Stimulated activated CD8-positive, alpha-beta memory T cell treated with anti-CD3 and anti-CD28 coated beads, Interleukin-15, amount 100 ng/mL, for 1 hour (primary cell): ENCODE measurements around the gene RECK.
"Not testable (repeated sequence)": the region's sequence is repeated elsewhere in the genome, so short reads cannot be mapped to it uniquely, and the experiment has no call there.

Experiments
- DNase-seq: peaks from one replicate; pipeline ENCODE4 v3.0.0-alpha.2; 2020; ENCODE audit warnings: low read depth

Gene RECK

DNA sequence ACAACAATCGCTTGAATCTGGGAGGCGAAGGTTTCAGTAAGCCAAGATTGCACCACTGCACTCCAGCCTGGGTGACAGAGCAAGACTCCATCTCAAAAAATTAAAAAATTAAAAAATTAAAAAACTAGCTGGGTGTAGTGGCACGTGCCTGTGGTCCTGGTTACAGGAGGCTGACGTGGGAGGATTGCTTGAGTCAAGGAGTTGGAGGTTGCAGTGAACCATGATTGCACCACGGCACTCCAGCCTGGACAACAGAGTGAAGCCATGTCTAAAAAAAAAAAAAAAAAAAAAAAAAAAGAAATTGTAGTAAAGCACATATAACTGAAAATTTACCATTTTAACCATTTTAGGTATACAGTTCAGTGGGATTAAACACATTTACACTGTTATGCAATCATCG lies 119.4 kb downstream of the RECK start:
- DNase-seq, result no peak

DNA sequence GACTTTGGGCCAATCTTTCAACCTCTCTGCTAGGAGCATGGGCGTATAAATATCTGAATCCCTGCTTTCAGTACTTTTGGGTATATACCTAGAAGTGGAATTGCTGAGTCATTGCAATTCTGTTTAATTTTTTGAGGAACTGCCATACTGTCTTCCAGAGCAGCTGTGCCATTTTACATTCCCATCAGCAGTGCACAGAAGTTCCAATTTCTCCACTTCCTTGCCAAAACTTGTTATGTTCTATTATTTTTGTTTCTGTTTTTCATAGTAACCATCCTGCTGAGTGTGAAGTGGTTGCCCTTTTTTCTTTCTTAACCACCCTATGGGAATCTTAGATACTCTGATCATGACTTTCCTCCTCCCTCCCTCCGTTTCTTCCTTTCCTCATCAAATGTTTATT lies 121.4 kb downstream of the RECK start:
- no peak for DNase-seq

DNA sequence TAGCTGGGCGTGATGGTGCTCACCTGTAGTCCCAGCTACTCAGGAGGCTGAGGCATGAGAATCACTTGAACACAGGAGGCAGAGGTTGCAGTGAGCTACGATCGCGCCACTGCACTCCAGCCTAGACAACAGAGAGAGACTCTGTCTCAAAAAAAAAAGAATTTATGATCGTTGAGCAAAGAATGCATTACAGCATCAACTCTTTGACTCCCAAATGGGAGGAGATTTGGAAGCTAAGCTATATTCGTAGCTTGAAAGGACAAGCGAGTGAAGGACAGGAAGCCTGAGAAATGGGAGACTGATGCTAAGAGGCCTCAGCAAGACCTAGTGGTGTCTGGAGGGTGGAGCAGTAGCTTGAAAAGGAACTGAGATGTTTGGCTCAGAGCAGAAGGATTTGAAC lies 122.2 kb downstream of the RECK start:
- no peak for DNase-seq

DNA sequence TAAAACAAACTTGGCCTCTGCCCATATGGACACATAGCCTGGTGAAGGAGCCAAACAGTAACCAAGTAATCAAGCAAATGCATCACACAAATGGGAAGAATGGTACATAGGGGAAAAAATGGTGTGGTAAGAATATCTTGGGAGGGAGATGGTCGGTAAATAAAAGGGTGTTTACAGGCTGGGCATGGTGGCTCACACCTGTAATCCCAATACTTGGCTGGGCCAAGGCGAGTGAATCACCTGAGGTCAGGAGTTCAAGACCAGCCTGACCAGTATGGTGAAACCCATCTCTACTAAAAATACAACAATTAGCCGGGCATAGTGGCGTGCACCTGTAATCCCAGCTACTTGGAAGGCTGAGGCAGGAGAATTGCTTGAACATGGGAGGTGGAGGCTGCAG lies 122.8 kb downstream of the RECK start:
- not testable (repeated sequence) for DNase-seq

DNA sequence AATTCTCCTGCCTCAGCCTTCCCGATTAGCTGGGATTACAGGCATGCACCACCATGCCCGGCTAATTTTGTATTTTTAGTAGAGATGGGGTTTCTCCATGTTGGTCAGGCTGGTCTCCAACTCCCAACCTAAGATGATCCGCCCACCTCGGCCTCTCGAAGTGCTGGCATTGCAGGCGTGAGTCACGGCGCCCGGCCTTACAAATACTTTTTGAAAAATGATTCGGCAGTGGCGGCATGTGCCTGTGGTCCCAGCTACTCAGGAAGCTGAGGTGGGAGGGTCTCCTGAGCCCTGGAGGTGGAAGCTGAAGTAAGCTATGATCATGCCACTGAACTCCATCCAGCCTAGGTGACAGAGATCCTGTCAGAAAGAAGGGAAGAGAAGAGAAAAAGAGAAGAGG lies 123.4 kb downstream of the RECK start:
- DNase-seq, result not testable (repeated sequence)

DNA sequence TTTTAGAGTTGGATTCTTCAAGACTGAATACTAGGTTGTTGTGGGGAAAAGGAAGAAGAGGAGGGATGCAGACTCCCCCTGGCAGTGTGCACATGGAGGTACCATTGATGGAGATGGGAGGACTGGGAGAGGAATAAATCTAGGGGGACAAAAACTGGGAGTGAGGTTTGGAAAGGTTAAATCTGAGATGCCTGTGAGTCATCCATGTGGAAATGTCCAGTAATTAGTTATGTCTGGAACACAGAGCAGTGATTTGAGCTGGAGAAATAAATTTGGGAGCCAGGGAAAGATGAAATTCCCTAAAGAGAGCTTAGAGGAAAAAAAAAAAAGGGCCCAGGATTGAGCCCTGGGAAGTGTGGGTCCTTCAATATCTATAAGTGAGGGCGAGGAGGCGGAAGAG lies 124.5 kb downstream of the RECK start:
- no peak for DNase-seq

DNA sequence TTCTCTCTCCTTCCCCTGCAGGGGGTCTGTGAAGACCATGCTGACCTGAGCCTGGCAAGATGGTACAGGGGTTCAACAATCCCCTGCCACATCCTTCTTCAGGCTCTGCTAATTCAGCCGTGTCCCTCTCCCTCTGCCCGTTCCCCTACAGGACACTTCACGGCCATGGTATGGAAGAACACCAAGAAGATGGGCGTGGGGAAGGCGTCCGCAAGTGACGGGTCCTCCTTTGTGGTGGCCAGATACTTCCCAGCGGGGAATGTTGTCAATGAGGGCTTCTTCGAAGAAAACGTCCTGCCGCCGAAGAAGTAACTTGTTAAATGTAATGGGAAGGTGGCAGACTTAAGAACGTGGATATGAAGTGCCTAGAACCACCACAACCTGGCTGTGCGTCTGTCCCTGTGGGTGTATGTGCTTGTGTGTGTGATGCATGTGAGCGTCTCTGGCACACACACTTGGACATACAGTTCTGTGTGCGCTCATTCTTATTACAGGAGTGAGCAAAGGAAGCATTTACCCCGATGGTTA lies 125.6 kb downstream of the RECK start:
- DNase-seq, result no peak

DNA sequence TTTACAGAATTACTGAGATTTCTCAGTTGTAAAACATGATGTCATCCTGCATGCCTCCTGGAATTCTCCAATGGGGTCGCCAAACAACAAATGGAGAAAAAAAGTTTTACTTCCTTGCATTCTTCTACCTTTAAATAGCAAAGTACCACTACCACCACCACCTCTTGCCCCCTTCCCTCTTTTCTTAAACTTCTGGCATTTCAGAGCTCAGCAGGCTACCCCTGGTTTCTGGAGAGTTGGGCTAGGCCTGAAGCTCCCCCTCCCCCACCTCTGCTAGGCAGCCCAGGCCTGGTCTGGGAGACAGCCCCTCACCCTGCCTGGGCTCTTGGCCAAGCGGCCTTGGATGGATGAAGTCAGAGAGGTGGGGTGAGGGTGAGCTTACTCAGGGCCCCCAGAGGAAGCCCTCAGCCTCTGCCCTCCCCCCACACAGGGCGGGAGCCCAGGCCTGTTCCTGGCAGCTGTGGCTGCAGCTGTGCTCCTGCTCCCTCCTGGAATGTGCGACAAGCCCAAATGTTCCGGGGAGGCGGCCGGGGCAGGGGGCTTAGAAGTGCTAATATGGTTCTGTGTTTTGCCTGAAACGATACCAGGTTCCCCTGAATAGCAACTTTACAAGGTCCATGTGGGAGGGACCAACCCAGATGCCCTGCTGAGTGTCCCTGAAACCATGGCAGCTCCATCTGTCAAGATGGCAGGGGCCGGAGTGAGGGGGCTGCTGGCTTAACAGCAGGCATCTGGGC lies 126.5 kb downstream of the RECK start:
- no peak for DNase-seq

DNA sequence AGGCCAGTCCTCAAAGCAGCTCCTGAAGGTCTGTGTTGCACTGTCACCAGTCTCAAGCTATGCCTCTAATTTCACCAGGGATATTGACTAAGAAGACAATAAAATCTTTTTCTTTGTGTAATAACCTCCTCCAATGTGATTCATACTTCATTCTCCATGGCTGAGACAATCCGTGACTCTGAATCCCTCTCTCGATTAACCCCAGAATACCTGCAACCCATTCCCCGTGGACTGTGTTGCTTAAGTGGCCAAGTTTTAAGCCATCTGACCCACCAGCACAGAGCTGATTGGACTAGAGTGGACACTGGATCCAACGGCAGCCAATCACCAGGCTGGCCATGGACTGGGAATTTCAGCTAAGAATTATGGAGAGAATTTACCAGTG lies 127.1 kb downstream of the RECK start:
- no peak for DNase-seq

DNA sequence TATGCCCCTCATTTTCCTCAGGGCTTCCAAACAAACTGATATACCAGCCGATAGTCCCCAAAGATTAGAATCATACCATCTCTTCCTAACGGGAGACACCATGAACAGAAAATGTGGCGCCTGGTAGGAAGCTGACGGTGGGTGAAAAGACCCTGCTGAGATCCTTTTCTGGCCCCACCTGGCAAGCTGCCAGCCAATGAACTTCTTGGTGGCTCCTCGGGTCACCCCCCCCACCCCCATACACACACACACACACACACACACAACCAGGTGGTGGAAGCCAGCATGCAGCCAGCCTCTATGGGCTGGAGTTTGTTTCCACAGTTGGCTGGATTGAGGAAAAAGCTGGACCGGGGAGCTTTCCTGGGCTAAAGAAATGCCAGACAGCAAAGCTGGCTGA lies 127.7 kb downstream of the RECK start:
- DNase-seq, result no peak

DNA sequence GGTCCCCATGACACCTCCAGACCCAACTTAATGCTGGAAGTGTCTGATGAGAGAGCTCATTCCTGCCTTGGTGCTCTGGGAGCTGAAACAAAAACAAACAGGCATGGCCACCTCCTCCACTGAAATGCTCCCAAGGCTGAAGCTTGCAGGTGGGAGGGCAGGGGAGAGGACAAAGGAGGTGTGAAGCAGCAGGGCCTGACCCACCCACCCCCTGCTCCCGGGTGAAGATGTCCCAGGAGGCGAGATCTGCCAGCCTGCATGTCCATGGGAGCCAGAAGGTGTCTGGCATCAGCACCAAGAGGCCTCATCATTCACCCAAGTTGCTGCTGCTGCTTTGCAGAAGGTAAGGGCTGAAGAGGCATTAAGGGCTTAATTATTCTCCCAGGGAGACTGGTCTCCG lies 128.3 kb downstream of the RECK start:
- DNase-seq, result no peak

DNA sequence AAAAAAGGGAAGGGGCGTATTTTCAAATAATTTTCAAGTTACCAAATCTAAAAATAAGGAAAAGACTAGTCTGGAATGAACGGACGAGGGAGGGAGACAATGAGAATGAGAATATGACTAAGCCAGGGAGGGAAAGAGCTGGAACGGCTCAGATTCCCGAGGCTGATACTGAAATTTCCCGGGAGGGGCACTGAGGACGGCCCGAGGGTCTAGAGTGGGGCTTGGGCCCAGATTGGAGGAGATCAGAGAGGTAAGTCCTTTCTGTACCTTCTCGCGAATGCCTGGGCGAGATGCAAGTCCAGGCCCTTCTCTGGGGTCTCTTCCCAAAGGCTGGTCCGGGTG lies 129.1 kb downstream of the RECK start:
- no peak for DNase-seq

DNA sequence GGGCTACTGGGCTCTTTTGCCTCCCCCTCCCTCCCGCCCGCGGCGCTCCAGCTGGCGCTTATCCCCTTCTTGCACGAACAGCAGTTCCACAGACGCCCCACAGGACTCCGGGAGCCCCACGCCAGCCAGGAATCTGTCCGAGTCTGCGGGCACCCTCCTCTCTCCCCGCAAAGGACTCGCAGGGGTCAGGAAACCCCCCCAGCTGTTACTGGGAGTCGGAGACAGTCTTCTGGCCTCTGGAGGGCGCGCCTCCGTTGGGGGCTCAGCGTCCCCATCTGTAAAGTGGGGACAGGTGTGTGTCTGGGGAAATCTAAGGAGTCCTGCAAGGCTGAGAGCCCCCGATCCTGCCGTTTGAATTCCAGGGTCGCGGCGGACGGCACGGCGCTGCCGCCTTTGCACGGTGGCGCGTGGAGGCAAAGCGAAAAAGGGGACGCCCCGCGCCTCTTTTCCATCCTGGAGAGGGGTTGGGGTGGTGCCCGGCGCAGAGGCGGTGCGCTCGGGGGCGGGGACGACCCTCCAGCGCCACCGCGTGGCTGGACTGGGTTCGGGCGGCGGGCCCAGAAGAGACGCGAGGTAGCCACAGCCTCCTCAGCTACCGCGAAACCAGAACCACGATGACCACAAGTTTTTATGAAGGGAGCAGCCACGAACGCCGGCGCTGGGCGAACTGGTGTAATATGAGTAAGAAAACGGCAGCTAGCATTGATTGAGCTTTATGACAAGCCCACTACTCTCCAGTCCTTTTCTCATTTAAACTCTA lies 129.6 kb downstream of the RECK start:
- DNase-seq, result peak; percentile 67

DNA sequence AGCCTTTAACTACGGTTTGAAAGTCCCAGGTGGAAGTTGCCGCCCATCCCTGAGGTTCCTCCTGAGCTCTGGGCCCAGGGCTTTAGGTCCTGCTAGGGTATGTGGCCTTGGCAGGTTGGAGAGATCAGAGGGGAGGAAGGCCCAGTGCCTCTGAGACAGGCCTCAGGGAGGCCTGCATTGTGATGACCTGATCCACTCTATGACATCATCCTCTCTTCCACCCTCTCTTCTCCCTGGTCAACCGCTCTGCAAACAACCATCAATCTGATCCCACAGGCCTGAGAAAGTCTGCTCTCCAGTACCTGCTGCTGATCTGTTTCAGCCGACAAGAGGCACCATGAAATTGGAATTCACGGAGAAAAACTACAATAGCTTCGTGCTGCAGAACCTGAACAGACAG lies 132.5 kb downstream of the RECK start, which contains the start of gene CCIN:
TSS of gene CCIN (plus strand) at position 223 of the 400 bp plus-strand sequence. CDS start at position 338, 115 bp downstream.
- DNase-seq, result no peak

DNA sequence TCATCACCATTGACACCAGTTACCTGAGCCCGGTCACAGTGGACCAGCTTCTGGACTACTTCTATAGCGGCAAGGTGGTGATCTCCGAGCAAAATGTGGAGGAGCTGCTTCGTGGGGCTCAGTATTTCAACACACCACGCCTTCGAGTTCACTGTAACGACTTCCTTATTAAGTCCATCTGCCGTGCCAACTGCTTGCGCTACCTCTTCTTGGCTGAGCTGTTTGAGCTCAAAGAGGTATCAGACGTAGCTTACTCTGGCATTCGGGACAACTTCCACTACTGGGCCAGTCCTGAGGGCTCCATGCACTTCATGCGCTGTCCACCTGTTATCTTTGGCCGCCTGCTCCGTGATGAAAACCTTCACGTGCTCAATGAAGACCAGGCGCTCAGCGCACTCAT lies 133.0 kb downstream of the RECK start:
- no peak for DNase-seq

DNA sequence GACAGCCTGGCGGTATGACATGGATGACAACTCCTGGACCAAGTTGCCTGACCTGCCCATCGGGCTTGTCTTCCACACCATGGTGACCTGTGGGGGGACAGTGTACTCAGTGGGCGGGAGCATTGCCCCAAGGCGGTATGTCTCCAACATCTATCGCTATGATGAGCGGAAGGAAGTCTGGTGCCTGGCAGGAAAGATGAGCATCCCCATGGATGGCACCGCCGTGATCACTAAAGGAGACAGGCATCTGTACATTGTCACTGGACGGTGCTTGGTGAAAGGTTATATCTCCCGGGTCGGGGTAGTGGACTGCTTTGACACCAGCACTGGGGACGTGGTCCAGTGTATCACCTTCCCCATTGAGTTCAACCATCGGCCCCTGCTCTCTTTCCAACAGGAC lies 133.8 kb downstream of the RECK start:
- no peak for DNase-seq

DNA sequence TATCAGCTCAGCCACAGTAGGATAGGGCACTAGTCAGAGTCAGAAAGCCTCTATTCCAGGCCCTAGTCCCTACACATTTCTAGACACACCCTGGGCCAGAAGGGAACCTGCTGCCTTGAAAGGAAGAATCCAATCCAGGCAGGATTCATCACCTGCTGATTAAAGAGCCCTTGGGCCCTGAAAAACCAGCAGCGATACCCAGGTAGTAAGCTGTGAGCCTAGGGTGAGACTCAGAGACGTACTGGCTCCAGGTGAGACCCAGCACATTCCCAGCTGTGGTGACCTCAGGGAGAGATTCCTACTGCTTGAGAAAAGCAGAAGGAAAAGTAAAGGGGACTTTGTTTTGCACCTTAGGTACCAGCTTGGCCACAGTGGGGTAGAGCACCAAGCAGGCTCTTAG lies 137.1 kb downstream of the RECK start:
- DNase-seq, result no peak
